ENCODE measurements around the gene TRIM36.

The TRIM36 gene

GRCh38 chr5:115169487-115170133 is at the start of gene TRIM36:
TSS of gene TRIM36 (minus strand) at chr5:115169908. CDS start at chr5:115169634, 274 bp downstream.
- peak within 1 kb of the TSS; percentile 71 for H3K4me3 ChIP-seq (ENCODE audit: low read depth, low read length)
- peak; percentile 78 for DNase-seq (ENCODE audit: low read depth)
- TF ChIP-seq CTCF (IDR thresholded peaks at IDR 0.05; ENCODE audit: control insufficient read depth, extremely low read depth, insufficient read depth), result peak; percentile 22; the same call in 1 of the 2 replicates

- TF ChIP-seq CTCF (IDR thresholded peaks at IDR 0.05; ENCODE audit: control insufficient read depth, extremely low read depth, insufficient read depth), result no peak
- no peak overlapping the region for H3K4me3 ChIP-seq (ENCODE audit: low read depth, low read length)
- DNase-seq (ENCODE audit: low read depth), result no peak
These were observed 44.8 kb upstream of the TRIM36 start for GRCh38 chr5:115214541-115214940.

- DNase-seq (ENCODE audit: low read depth), result no peak
- TF ChIP-seq CTCF (IDR thresholded peaks at IDR 0.05; ENCODE audit: control insufficient read depth, extremely low read depth, insufficient read depth), result no peak
- no peak overlapping the region for H3K4me3 ChIP-seq (ENCODE audit: low read depth, low read length)
These were observed 39.6 kb upstream of the TRIM36 start for GRCh38 chr5:115209279-115209678.

GRCh38 chr5:115202952-115203351 is 33.2 kb upstream of the TRIM36 start:
- peak; percentile 75 for DNase-seq (ENCODE audit: low read depth)
- TF ChIP-seq CTCF (IDR thresholded peaks at IDR 0.05; ENCODE audit: control insufficient read depth, extremely low read depth, insufficient read depth), result no peak
- no peak overlapping the region for H3K4me3 ChIP-seq (ENCODE audit: low read depth, low read length)

- no peak overlapping the region for H3K4me3 ChIP-seq (ENCODE audit: low read depth, low read length)
- DNase-seq (ENCODE audit: low read depth), result no peak
- no peak for TF ChIP-seq CTCF (IDR thresholded peaks at IDR 0.05; ENCODE audit: control insufficient read depth, extremely low read depth, insufficient read depth)
These were observed 26.5 kb upstream of the TRIM36 start for GRCh38 chr5:115196161-115196560.

- TF ChIP-seq CTCF (IDR thresholded peaks at IDR 0.05; ENCODE audit: control insufficient read depth, extremely low read depth, insufficient read depth), result no peak
- H3K4me3 ChIP-seq (ENCODE audit: low read depth, low read length), result no peak overlapping the region
- DNase-seq (ENCODE audit: low read depth), result no peak
These were observed 25.0 kb upstream of the TRIM36 start for GRCh38 chr5:115194676-115195075.

GRCh38 chr5:115193295-115193694 is 23.6 kb upstream of the TRIM36 start:
- DNase-seq (ENCODE audit: low read depth), result no peak
- no peak for TF ChIP-seq CTCF (IDR thresholded peaks at IDR 0.05; ENCODE audit: control insufficient read depth, extremely low read depth, insufficient read depth)
- no peak overlapping the region for H3K4me3 ChIP-seq (ENCODE audit: low read depth, low read length)
